ENCODE data around the gene SFMBT2.

- TF ChIP-seq GATA2 (IDR thresholded peaks at IDR 0.05; ENCODE audit: low read depth, low read length) (no peak), GATA3 (IDR thresholded peaks at IDR 0.05; ENCODE audit: low read depth, low read length) (no peak)
Measured at GRCh38 chr10:7192831-7193361, 217.9 kb downstream of the SFMBT2 start.
